ENCODE results near the gene DNAJB7.

Gene DNAJB7

GRCh38 chr22:40823426-40823825 is 38.5 kb downstream of the DNAJB7 start:
- no peak overlapping the region for H3K4me3 Mint-ChIP-seq
- peaks cover 12% of the 10 kb centered on the region for H3K36me3 Mint-ChIP-seq
- CTCF ChIA-PET, result no interaction called here
- peaks cover 13% of the 10 kb centered on the region for H3K4me1 Mint-ChIP-seq
- H3K9me3 Mint-ChIP-seq, result no peaks in the 10 kb centered on the region
- no peaks in the 10 kb centered on the region for H3K27me3 Mint-ChIP-seq
- DNase-seq, result no peak
- H3K27ac Mint-ChIP-seq, result no peak overlapping the region

DNA sequence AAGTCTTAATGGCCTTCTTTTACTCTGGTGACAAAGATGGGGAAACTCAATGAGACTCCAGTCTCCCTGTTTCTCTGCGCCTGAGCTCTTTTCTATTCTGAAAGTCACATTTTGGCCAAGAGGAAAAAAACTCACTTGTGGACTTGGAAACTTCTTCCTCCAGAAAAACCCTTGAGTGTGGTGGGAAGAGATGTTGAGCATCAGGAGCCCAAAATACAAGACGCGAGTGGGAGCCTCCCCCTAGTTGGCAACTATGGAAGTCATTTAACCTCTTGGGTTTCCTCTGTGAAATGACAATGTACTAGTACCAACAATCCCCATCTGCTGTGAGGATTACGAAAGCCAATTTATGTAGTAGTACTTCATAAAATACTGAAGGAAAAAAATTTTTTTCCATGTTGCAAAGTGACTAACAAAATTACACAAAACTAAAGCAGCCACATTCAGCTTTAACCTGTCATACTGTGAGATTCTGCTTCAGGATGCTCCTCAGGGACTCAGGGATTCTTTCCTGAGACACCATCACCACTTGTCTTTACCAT is 42.2 kb downstream of the DNAJB7 start:
- no peaks in the 10 kb centered on the region for H3K27me3 Mint-ChIP-seq
- CTCF ChIA-PET, result no interaction called here
- H3K36me3 Mint-ChIP-seq, result peaks cover 7% of the 10 kb centered on the region
- no peaks in the 10 kb centered on the region for H3K9me3 Mint-ChIP-seq
- H3K4me3 Mint-ChIP-seq, result peak overlapping the region; percentile 90
- H3K4me1 Mint-ChIP-seq, result peaks cover 28% of the 10 kb centered on the region
- H3K27ac Mint-ChIP-seq, result peak overlapping the region; percentile 82
- peak; percentile 25 for DNase-seq

- Mint-ChIP-seq H3K27ac (peak within 1 kb of the TSS; percentile 90), H3K27me3 (no peaks in the 10 kb centered on the region), H3K4me3 (peak within 1 kb of the TSS; percentile 90), H3K9me3 (no peaks in the 10 kb centered on the region), H3K4me1 (peaks cover 31% of the 10 kb centered on the region), H3K36me3 (peaks cover 11% of the 10 kb centered on the region)
- peak; percentile 92 for DNase-seq
- CTCF ChIA-PET, result interaction anchor here (0.7 to 0.9 kb wide), 2 partner anchors 20 to 88 kb away, joined by 3 to 4 read pairs; no protein-coding TSS in a partner anchor
Observed at GRCh38 chr22:40818747-40819598, 42.9 kb downstream of the DNAJB7 start, which contains the start of gene SLC25A17. Gene SLC25A17 (minus strand): TSS chr22:40819346. CDS start chr22:40819248, 98 bp downstream.

DNA sequence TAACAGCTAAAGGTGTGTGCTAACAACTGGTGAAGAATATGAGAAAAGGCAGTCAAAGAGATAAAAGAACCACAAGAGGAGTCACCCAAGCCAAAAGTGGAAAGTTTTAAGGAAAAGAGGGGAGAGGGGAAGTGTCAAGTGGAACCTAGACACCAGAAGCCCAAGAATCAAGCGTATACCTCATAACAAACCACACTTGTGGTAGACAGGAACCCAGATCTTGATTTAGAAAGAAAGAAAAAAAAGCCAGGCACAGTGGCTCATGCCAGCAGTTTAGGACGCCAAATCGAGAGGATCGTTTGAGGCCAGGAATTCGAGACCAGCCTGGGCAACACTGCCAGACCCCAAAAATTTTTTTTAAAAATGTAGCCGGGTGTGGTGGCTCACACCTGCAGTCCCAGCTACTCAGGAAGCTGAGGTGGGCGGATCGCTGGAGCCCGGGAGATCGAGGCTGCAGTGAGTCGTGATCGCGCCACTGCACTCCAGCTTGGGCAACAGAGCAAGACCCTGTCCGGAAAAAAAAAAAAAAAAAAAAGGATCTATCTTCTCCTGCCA is 43.6 kb downstream of the DNAJB7 start:
- H3K4me1 Mint-ChIP-seq, result peaks cover 33% of the 10 kb centered on the region
- CTCF ChIA-PET, result interaction anchor here (0.7 to 0.9 kb wide), 2 partner anchors 19 to 87 kb away, joined by 3 to 4 read pairs; no protein-coding TSS in a partner anchor
- H3K36me3 Mint-ChIP-seq, result peaks cover 11% of the 10 kb centered on the region
- DNase-seq, result no peak
- H3K9me3 Mint-ChIP-seq, result no peaks in the 10 kb centered on the region
- H3K4me3 Mint-ChIP-seq, result peak overlapping the region; percentile 90
- peak overlapping the region; percentile 90 for H3K27ac Mint-ChIP-seq
- H3K27me3 Mint-ChIP-seq, result no peaks in the 10 kb centered on the region

DNA sequence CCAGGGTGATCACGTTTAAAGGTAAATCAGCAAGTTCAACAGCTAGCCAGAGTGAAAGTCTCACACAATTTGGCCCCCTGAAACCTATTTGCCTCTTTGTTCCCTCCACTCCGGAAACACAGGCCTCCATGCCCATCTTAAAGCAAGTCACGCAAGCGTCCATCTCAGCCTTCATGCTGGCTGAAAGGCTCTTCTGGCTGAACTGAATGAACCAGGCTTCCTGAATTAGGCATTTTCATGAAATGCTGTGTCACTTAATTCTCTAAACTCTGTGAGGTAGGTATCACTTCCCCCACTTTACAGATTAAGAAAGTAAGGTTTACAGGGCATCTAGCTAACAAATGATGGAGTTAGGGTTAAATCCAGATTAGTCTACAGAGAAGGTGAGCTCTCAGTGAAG is 44.2 kb downstream of the DNAJB7 start:
- CTCF ChIA-PET, result no interaction called here
- peaks cover 33% of the 10 kb centered on the region for H3K4me1 Mint-ChIP-seq

DNA sequence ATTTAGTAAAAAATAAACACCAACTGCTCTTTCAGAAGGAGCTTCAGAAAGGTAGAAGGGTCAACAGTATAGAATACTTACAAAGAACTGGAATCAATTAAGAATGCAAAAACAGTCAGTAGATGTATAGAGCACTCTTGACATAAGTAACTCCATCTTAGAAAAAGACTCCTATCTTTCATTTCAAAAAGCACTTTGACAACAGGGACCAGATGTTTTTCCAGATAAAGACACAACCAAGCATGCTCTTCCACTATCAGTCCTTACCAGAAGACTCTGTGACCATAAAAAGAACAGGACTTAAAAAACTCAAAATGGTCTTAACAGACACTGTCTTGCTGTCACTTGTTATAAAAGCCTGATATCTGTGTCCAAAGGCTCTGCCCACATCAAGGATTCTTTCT is 48.0 kb downstream of the DNAJB7 start:
- Mint-ChIP-seq H3K9me3 (no peaks in the 10 kb centered on the region), H3K36me3 (peaks cover 15% of the 10 kb centered on the region), H3K4me1 (peaks cover 24% of the 10 kb centered on the region), H3K27ac (no peak overlapping the region), H3K4me3 (no peak overlapping the region), H3K27me3 (no peaks in the 10 kb centered on the region)
- no peak for DNase-seq
- CTCF ChIA-PET, result interaction anchor here (0.9 kb wide), 1 partner anchor 35 kb away, joined by 3 read pairs; no protein-coding TSS in a partner anchor

More for the DNA sequence above, 44.2 kb downstream of the DNAJB7 start:
- Mint-ChIP-seq H3K9me3 (no peaks in the 10 kb centered on the region), H3K4me3 (peak overlapping the region; percentile 90), H3K36me3 (peaks cover 11% of the 10 kb centered on the region), H3K27ac (peak overlapping the region; percentile 90), H3K27me3 (no peaks in the 10 kb centered on the region)
- no peak for DNase-seq

Data from activated naive CD4-positive, alpha-beta T cell treated with anti-CD3 and anti-CD28 coated beads, Interleukin-2, amount 10 ng/mL, durations not matched to agents 7 days and 5 days (primary cell).